K562 (cell line): ENCODE results near the gene SDF4. TPM values are rescaled to one million over a fixed set of nuclear protein-coding genes. Genes with fewer than 3 reads are reported as not detected.

Experiments
- ARID1B ChIP-seq: fragments of 450-650 bp; IDR thresholded peaks from 2 replicates; pipeline ENCODE4 v1.6.1; 2016; ENCODE audit warnings: antibody characterized with exemption, mild to moderate bottlenecking, inconsistent platforms
- BACH1 ChIP-seq: fragments of 200-800 bp; sonication (Bioruptor generic); IDR thresholded peaks from 2 replicates; pipeline ENCODE4 v1.6.1; 2016; ENCODE audit warnings: missing genetic modification characterization, missing compliant biosample characterization
- FOXA3 ChIP-seq, 2 experiments: fragments of 450-650 bp in 1 of 2; sonication (generic) in 1 of 2; formaldehyde crosslinking; IDR thresholded peaks in 1 of 2; conservative IDR thresholded peaks in 1 of 2; 2 replicates each; pipeline versions ENCODE4 v1.4.0 to v1.8.0; 2020 to 2022; ENCODE audit warnings: mild to moderate bottlenecking in 2 of 2, missing genetic modification reagents in 1 of 2
- FUS ChIP-seq: fragments of 200-400 bp; formaldehyde crosslinking; optimal IDR thresholded peaks from 2 replicates; pipeline ENCODE3; 2017; ENCODE audit warnings: low read depth, low read length
- GATAD2A ChIP-seq: fragments of 450-650 bp; IDR thresholded peaks from 2 replicates; pipeline ENCODE4 v1.6.1; 2017
- JUNB ChIP-seq: fragments of 450-650 bp; formaldehyde crosslinking; conservative IDR thresholded peaks from 2 replicates; pipeline ENCODE4 v1.4.0; 2020; ENCODE audit warnings: mild to moderate bottlenecking
- KDM2B ChIP-seq: fragments of 250-450 bp; sonication (Bioruptor Pico); IDR thresholded peaks from 2 replicates; pipeline ENCODE4 v1.8.0; 2021; ENCODE audit warnings: mild to moderate bottlenecking, moderate library complexity
- MAFK ChIP-seq: IDR thresholded peaks from 2 replicates; pipeline ENCODE4 v1.6.1; 2011; ENCODE audit warnings: low read length, improper control_type of control experiment
- NCOA2 ChIP-seq, 2 experiments: fragments of 450-650 bp; IDR thresholded peaks; 2 replicates each; pipeline ENCODE4 v1.6.1; 2018; ENCODE audit warnings: mild to moderate bottlenecking in 2 of 2, moderate library complexity in 1 of 2; ENCODE audit not compliant: partially characterized antibody in 2 of 2
- PHB ChIP-seq: fragments of 250-450 bp; sonication (Bioruptor Pico); IDR thresholded peaks from 2 replicates; pipeline ENCODE4 v1.5.0; 2021
- RBM25 ChIP-seq: fragments of 200-400 bp; formaldehyde crosslinking; IDR thresholded peaks from 2 replicates; pipeline ENCODE4 v1.6.1; 2018; ENCODE audit warnings: low read length, low read depth, moderate library complexity; ENCODE audit not compliant: severe bottlenecking
- SIRT6 ChIP-seq: IDR thresholded peaks from one replicate; pipeline ENCODE4 v1.6.1; 2012; ENCODE audit warnings: low read depth, mild to moderate bottlenecking, control low read depth, inconsistent platforms, low read length, moderate library complexity
- SMAD4 ChIP-seq: fragments of 250-450 bp; sonication (Bioruptor Pico); conservative IDR thresholded peaks from 2 replicates; pipeline ENCODE4 v1.8.0; 2021; ENCODE audit warnings: inconsistent platforms, mild to moderate bottlenecking, moderate library complexity
- SMARCA5 ChIP-seq: fragments of 450-650 bp; IDR thresholded peaks from 2 replicates; pipeline ENCODE4 v1.6.1; 2016
- TARDBP ChIP-seq: fragments of 450-650 bp; IDR thresholded peaks from 2 replicates; pipeline ENCODE4 v1.6.1; 2016
- ZNF3 ChIP-seq: fragments of 250-450 bp; sonication (Bioruptor Pico); IDR thresholded peaks from 2 replicates; pipeline ENCODE4 v1.5.0; 2021; ENCODE audit warnings: mild to moderate bottlenecking, moderate library complexity
- ZNF75A ChIP-seq: fragments of 450-650 bp; formaldehyde crosslinking; IDR thresholded peaks from 2 replicates; pipeline ENCODE4 v1.4.0; 2020; ENCODE audit warnings: mild to moderate bottlenecking
- ZNF778 ChIP-seq: fragments of 450-650 bp; formaldehyde crosslinking; IDR thresholded peaks from 2 replicates; pipeline ENCODE4 v1.4.0; 2020; ENCODE audit warnings: mild to moderate bottlenecking, moderate library complexity
- polyA plus RNA-seq, 8 experiments: library from polyadenylated mRNA; depleted of rRNA in 4 of 8; stranded (reverse) in 5 of 8; unstranded in 3 of 8; fragments of >200 nt; fragmentation: Nextera tagmentation in 2 of 8; fragmentation: Illumina TruSeq in 1 of 8; extraction: Ambion mirVana in 2 of 8; extraction: Trizol in 1 of 8; gene quantifications; 2 replicates each; pipeline versions ENCODE4 v1.2.1 to v1.2.3, GENCODE V29; 2011 to 2014; ENCODE audit warnings: inconsistent platforms in 1 of 8, missing spikeins in 1 of 8
- total RNA-seq, 7 experiments: library from RNA; depleted of rRNA in 6 of 7; stranded (reverse); fragments of >200 nt in 6 of 7; fragmentation: Illumina TruSeq in 2 of 7; extraction: Trizol in 2 of 7; gene quantifications; 2 replicates each; pipeline versions ENCODE4 v1.2.1 to v1.2.3, GENCODE V29; 2011 to 2021; ENCODE audit warnings: low replicate concordance in 1 of 7
- TF ChIP-seq, protein P1 (sequence below): fragments of 450-650 bp; IDR thresholded peaks from 2 replicates; pipeline ENCODE4 v1.6.1; 2014; ENCODE audit warnings: low read depth, mild to moderate bottlenecking, moderate library complexity, borderline replicate concordance
- TF ChIP-seq, protein P2 (sequence below): fragments of 450-650 bp; formaldehyde crosslinking; conservative IDR thresholded peaks from 2 replicates; pipeline ENCODE4 v1.4.0; 2022; ENCODE audit warnings: mild to moderate bottlenecking, missing genetic modification characterization
- TF ChIP-seq, protein P3 (sequence below): fragments of 250-450 bp; sonication (Bioruptor Pico); IDR thresholded peaks from 2 replicates; pipeline ENCODE4 v1.5.0; 2021
- TF ChIP-seq, protein P4 (sequence below): fragments of 450-650 bp; IDR thresholded peaks from 2 replicates; pipeline ENCODE4 v1.6.1; 2018; ENCODE audit not compliant: partially characterized antibody

The SDF4 gene
- total and polyA plus RNA-seq, 9 of the 15 experiments (the other 6 are each of a cell fraction or from before 2014, with no cell fraction given): 0.35 to 160 (median 65.2) TPM

DNA sequence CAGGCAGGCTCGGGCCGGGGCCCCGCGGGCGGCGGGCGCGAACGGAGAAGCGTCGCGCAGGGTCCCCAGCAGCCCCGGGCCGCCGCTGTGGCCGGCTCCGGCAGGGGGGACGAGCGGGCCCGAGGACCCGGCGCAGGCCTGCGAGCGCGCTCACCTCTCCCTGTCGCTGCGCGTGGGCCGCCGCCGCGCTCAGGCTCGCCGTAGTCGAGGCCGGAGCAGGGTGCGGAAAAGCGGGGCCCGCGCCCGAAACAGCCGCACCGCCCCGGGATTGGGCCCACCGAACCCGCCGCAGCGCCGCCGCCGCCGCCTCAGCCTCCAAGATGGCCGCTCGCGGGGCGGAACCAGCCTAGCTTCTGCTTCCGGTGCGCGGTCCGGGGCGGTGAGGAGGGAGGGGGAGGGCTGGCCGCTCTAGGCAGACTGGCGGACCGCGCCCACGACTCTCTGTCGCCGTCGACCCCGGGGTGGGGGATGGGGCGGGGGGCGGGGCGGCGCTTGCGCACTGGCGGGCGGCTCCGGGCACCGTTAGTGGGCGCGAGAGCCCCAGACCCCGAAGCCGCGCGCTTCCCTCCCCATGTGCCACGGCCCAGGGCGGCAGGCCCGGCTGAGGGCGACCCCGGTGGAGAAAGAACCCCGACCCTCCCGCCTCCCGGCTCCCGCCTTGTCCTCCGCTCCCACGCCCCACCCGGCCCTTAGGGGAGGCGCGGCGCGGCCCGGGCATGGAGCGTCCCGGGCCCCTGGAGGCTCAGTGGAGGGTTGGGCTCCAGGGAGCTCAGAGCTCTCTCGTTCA lies 41.9 kb upstream of the SDF4 start, which contains the start of gene UBE2J2 (continued):
- TF ChIP-seq SIRT6: no peak
- 0 out of 2 replicates have a peak, but pooled peaks have one; percentile 70 for TF ChIP-seq KDM2B
- no peak for TF ChIP-seq TARDBP
- no peak for TF ChIP-seq ZNF75A (CRISPR knock-in tag)
- TF ChIP-seq RBM25: no peak
- TF ChIP-seq BACH1 (tag): no peak
- no peak for TF ChIP-seq MAFK
- no peak for TF ChIP-seq ZNF3 (CRISPR knock-in tag)
- 0 out of 2 replicates have a peak, but pooled peaks have one; percentile 35 for TF ChIP-seq GATAD2A
- TF ChIP-seq FOXA3 (CRISPR knock-in tag; conservative IDR thresholded peaks at IDR 0.05 in 1 of 2, IDR thresholded peaks at IDR 0.05 in 1 of 2): peak in 1 of 2 experiments; percentile 58; a peak in 2 of 4 replicates
- TF ChIP-seq SMARCA5: no peak
- TF ChIP-seq, protein P1, sequence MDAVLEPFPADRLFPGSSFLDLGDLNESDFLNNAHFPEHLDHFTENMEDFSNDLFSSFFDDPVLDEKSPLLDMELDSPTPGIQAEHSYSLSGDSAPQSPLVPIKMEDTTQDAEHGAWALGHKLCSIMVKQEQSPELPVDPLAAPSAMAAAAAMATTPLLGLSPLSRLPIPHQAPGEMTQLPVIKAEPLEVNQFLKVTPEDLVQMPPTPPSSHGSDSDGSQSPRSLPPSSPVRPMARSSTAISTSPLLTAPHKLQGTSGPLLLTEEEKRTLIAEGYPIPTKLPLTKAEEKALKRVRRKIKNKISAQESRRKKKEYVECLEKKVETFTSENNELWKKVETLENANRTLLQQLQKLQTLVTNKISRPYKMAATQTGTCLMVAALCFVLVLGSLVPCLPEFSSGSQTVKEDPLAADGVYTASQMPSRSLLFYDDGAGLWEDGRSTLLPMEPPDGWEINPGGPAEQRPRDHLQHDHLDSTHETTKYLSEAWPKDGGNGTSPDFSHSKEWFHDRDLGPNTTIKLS: peak; percentile 80; the same call in 1 of the 2 replicates
- TF ChIP-seq, protein P2, sequence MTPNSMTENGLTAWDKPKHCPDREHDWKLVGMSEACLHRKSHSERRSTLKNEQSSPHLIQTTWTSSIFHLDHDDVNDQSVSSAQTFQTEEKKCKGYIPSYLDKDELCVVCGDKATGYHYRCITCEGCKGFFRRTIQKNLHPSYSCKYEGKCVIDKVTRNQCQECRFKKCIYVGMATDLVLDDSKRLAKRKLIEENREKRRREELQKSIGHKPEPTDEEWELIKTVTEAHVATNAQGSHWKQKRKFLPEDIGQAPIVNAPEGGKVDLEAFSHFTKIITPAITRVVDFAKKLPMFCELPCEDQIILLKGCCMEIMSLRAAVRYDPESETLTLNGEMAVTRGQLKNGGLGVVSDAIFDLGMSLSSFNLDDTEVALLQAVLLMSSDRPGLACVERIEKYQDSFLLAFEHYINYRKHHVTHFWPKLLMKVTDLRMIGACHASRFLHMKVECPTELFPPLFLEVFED (CRISPR knock-in tag): no peak
- TF ChIP-seq ZNF778: no peak
- TF ChIP-seq, protein P3, sequence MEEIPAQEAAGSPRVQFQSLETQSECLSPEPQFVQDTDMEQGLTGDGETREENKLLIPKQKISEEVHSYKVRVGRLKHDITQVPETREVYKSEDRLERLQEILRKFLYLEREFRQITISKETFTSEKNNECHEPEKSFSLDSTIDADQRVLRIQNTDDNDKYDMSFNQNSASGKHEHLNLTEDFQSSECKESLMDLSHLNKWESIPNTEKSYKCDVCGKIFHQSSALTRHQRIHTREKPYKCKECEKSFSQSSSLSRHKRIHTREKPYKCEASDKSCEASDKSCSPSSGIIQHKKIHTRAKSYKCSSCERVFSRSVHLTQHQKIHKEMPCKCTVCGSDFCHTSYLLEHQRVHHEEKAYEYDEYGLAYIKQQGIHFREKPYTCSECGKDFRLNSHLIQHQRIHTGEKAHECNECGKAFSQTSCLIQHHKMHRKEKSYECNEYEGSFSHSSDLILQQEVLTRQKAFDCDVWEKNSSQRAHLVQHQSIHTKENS: no peak
- TF ChIP-seq, protein P4, sequence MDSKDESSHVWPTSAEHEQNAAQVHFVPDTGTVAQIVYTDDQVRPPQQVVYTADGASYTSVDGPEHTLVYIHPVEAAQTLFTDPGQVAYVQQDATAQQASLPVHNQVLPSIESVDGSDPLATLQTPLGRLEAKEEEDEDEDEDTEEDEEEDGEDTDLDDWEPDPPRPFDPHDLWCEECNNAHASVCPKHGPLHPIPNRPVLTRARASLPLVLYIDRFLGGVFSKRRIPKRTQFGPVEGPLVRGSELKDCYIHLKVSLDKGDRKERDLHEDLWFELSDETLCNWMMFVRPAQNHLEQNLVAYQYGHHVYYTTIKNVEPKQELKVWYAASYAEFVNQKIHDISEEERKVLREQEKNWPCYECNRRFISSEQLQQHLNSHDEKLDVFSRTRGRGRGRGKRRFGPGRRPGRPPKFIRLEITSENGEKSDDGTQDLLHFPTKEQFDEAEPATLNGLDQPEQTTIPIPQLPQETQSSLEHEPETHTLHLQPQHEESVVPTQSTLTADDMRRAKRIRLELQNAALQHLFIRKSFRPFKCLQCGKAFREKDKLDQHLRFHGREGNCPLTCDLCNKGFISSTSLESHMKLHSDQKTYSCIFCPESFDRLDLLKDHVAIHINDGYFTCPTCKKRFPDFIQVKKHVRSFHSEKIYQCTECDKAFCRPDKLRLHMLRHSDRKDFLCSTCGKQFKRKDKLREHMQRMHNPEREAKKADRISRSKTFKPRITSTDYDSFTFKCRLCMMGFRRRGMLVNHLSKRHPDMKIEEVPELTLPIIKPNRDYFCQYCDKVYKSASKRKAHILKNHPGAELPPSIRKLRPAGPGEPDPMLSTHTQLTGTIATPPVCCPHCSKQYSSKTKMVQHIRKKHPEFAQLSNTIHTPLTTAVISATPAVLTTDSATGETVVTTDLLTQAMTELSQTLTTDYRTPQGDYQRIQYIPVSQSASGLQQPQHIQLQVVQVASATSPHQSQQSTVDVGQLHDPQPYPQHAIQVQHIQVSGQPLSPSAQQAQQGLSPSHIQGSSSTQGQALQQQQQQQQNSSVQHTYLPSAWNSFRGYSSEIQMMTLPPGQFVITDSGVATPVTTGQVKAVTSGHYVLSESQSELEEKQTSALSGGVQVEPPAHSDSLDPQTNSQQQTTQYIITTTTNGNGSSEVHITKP: no peak
- 0 out of 2 replicates have a peak, but pooled peaks have one; percentile 51 for TF ChIP-seq SMAD4
- peak; percentile 15 for TF ChIP-seq FUS
- no peak for TF ChIP-seq JUNB (CRISPR knock-in tag)
- TF ChIP-seq ARID1B: no peak
- TF ChIP-seq PHB (CRISPR knock-in tag): no peak
- TF ChIP-seq NCOA2 (IDR thresholded peaks at IDR 0.05; ENCODE audit: partially characterized antibody in 2 of 2): no peak
